GM19238 (cell line): ENCODE results near the gene GRK2.

Experiments used
- DNase-seq: peaks from one replicate; pipeline ENCODE4 v3.0.0; 2011; ENCODE audit warnings: low spot score; ENCODE audit not compliant: insufficient read length

Gene GRK2

GRCh38 chr11:67269401-67270255, 3.4 kb downstream of the GRK2 start:
- DNase-seq = no peak

GRCh38 chr11:67270256-67271204, 4.3 kb downstream of the GRK2 start:
- DNase-seq = no peak

- DNase-seq = no peak
Measured at GRCh38 chr11:67271205-67271540, 4.9 kb downstream of the GRK2 start.

- no peak for DNase-seq
Measured at GRCh38 chr11:67271541-67272284, 5.4 kb downstream of the GRK2 start.

- no peak for DNase-seq
Measured at GRCh38 chr11:67272327-67273259, 6.3 kb downstream of the GRK2 start.

- DNase-seq = no peak
Measured at GRCh38 chr11:67273260-67273990, 7.2 kb downstream of the GRK2 start.

- no peak for DNase-seq
Measured at GRCh38 chr11:67274768-67275605, 8.7 kb downstream of the GRK2 start.

- DNase-seq = no peak
Measured at GRCh38 chr11:67275606-67276409, 9.5 kb downstream of the GRK2 start.

- DNase-seq = no peak
Measured at GRCh38 chr11:67276781-67277230, 10.5 kb downstream of the GRK2 start.

GRCh38 chr11:67277231-67277961, 11.1 kb downstream of the GRK2 start:
- DNase-seq = peak; percentile 97

- no peak for DNase-seq
Measured at GRCh38 chr11:67278135-67278938, 12.1 kb downstream of the GRK2 start.

GRCh38 chr11:67278939-67279588, 12.8 kb downstream of the GRK2 start:
- no peak for DNase-seq

GRCh38 chr11:67279589-67280340, 13.5 kb downstream of the GRK2 start:
- DNase-seq = no peak

- DNase-seq = no peak
Measured at GRCh38 chr11:67280341-67280787, 14.1 kb downstream of the GRK2 start.
